Nephron (organoid): ENCODE measurements around the gene SMYD3.

Experiments
- H3K27ac Mint-ChIP-seq, 3 experiments: 2 replicates each; pipeline ENCODE4 v1.8.0; 2020; ENCODE audit warnings: mixed read lengths in 3 of 3, mild to moderate bottlenecking in 2 of 3, moderate library complexity in 1 of 3
- H3K27me3 Mint-ChIP-seq: 2 replicates; pipeline ENCODE4 v1.8.0; 2021; ENCODE audit warnings: low read depth, mild to moderate bottlenecking, moderate library complexity, mixed read lengths
- H3K36me3 Mint-ChIP-seq: 2 replicates; pipeline ENCODE4 v1.8.0; 2020; ENCODE audit warnings: low read depth, mixed read lengths
- H3K4me1 Mint-ChIP-seq: 2 replicates; pipeline ENCODE4 v1.8.0; 2020; ENCODE audit warnings: mixed read lengths
- H3K4me3 Mint-ChIP-seq, 3 experiments: 2 replicates each; pipeline ENCODE4 v1.8.0; 2020; ENCODE audit warnings: mild to moderate bottlenecking in 3 of 3, mixed read lengths in 3 of 3, moderate library complexity in 2 of 3
- H3K9me3 Mint-ChIP-seq: 2 replicates; pipeline ENCODE4 v1.8.0; 2020; ENCODE audit warnings: mixed read lengths
- CTCF ChIP-seq, 3 experiments: fragments of 200-600 bp; sonication (generic); IDR thresholded peaks; one replicate each; pipeline ENCODE4 v1.5.0; 2021; ENCODE audit warnings: antibody characterized with exemption in 3 of 3; ENCODE audit not compliant: unreplicated experiment in 3 of 3

Gene SMYD3

GRCh38 chr1:246189126-246189525 is 318.0 kb downstream of the SMYD3 start:
- no peak overlapping the region for H3K4me3 Mint-ChIP-seq
- no peaks in the 10 kb centered on the region for H3K36me3 Mint-ChIP-seq
- H3K27ac Mint-ChIP-seq = no peak overlapping the region
- TF ChIP-seq CTCF (IDR thresholded peaks at IDR 0.05; ENCODE audit: unreplicated experiment in 3 of 3) = no peak
- H3K9me3 Mint-ChIP-seq = no peaks in the 10 kb centered on the region
- H3K27me3 Mint-ChIP-seq = no peaks in the 10 kb centered on the region
- H3K4me1 Mint-ChIP-seq = no peaks in the 10 kb centered on the region

DNA sequence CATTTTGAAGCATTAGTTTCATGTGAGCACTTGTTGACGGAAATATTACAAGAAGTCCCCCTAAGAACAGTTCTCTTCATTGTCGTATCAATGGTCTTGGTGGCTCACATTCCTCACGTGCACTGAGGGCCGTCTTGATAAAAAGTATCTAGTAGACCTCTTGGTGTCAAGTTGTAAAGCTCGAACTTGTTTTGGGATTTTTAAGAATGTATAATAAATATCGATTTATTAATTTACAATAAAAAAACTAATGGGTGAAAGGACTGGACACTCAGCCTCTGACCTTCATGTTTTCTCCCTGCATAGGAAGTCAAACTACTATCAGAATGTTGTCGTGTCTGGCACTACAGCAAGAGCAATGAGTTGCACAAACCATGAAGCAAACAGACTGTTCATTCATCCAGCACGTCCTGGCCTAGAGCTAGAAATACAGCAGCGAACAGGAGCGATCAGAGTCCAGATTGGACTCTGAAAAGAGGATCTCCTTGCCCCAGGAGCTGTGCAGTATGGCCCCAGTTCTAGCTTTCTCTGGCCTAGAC is 319.2 kb downstream of the SMYD3 start:
- H3K27ac Mint-ChIP-seq = no peak overlapping the region
- H3K27me3 Mint-ChIP-seq = no peaks in the 10 kb centered on the region
- H3K4me1 Mint-ChIP-seq = no peaks in the 10 kb centered on the region
- no peaks in the 10 kb centered on the region for H3K36me3 Mint-ChIP-seq
- H3K9me3 Mint-ChIP-seq = no peaks in the 10 kb centered on the region
- TF ChIP-seq CTCF (IDR thresholded peaks at IDR 0.05; ENCODE audit: unreplicated experiment in 3 of 3) = no peak
- H3K4me3 Mint-ChIP-seq = no peak overlapping the region

DNA sequence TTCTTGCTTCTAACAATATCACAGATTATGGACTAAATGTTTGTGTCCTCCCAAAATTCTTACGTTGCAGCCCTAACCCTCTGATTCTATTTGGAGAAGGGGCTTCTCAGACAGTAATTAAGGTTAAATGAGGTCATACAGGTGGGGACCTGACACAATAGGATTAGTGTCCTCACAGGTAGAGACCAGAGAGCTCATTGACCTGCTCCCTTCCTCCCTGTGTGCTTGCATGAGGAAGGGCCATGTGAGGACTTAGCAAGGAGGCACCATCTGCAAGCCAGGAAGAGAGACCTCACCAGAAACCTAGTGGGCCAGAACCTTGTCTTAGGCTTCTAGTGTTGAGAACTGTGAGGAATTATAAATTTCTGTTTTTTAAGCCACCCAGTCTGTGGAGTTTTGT is 322.6 kb downstream of the SMYD3 start:
- no peak overlapping the region for H3K4me3 Mint-ChIP-seq

DNA sequence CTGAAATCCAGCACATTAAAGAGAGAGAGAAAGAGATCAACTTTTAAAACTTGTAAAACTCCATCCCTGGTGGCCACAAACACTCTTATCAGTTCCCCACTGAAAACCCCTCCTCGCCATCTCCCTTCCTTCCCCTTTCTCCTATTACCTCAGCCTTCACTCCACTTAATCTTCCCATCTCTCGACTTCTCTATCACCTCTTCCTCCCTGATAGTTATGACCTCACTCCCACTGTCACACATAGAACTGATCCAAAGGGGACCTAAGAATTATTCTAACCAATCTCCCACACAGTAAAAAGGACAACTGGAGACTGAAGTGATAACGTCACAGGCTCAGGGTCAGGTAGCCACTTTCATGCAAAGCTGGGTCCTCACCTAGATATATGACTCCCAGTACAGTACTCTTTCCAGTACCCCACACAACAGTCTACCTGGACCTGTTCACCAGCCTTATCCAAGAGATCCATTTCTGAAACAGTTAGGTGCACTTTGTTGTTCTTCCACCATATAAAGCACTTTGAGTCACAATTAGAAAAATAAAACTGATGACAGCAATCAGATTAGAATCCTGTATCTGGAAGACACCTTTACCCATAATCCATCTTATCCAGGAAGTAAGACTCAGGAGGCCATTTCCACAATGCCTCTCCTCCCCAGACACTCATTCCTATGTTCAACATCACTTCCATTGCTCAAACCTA is 324.8 kb downstream of the SMYD3 start:
- H3K27ac Mint-ChIP-seq = no peak overlapping the region
- H3K27me3 Mint-ChIP-seq = no peaks in the 10 kb centered on the region
- no peaks in the 10 kb centered on the region for H3K36me3 Mint-ChIP-seq
- no peak overlapping the region for H3K4me3 Mint-ChIP-seq
- no peak for TF ChIP-seq CTCF (IDR thresholded peaks at IDR 0.05; ENCODE audit: unreplicated experiment in 3 of 3)
- H3K4me1 Mint-ChIP-seq = peaks cover 11% of the 10 kb centered on the region
- no peaks in the 10 kb centered on the region for H3K9me3 Mint-ChIP-seq

More for the DNA sequence above, 322.6 kb downstream of the SMYD3 start:
- H3K27ac Mint-ChIP-seq = no peak overlapping the region
- no peaks in the 10 kb centered on the region for H3K9me3 Mint-ChIP-seq
- TF ChIP-seq CTCF (IDR thresholded peaks at IDR 0.05; ENCODE audit: unreplicated experiment in 3 of 3) = no peak
- peaks cover 3% of the 10 kb centered on the region for H3K4me1 Mint-ChIP-seq
- H3K36me3 Mint-ChIP-seq = no peaks in the 10 kb centered on the region
- H3K27me3 Mint-ChIP-seq = no peaks in the 10 kb centered on the region

DNA sequence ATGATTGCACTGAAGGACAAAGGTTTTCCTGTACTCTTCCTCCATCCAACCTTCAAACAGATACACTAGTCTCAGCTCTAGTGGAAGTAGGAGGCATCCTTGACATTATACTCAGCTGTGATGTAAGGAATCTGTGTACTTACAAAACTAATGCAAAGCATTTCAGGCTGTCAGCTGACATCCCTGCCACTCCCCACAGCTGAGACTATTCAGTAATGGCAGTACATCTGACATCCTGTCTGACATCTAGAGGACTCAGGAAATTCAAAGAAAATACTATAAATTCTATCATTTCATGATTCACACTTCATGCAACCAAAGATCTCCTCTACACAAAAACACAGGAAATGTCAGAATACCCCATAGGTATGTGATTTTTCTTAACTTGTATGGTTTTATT is 325.8 kb downstream of the SMYD3 start:
- Mint-ChIP-seq H3K27ac (no peak overlapping the region), H3K36me3 (no peaks in the 10 kb centered on the region), H3K9me3 (no peaks in the 10 kb centered on the region), H3K27me3 (no peaks in the 10 kb centered on the region), H3K4me1 (peaks cover 14% of the 10 kb centered on the region), H3K4me3 (no peak overlapping the region)
- no peak for TF ChIP-seq CTCF (IDR thresholded peaks at IDR 0.05; ENCODE audit: unreplicated experiment in 3 of 3)

GRCh38 chr1:246179401-246179800 is 327.7 kb downstream of the SMYD3 start:
- H3K4me1 Mint-ChIP-seq = peaks cover 18% of the 10 kb centered on the region
- no peaks in the 10 kb centered on the region for H3K9me3 Mint-ChIP-seq
- H3K36me3 Mint-ChIP-seq = no peaks in the 10 kb centered on the region
- no peak overlapping the region for H3K4me3 Mint-ChIP-seq
- no peak for TF ChIP-seq CTCF (IDR thresholded peaks at IDR 0.05; ENCODE audit: unreplicated experiment in 3 of 3)
- no peaks in the 10 kb centered on the region for H3K27me3 Mint-ChIP-seq
- H3K27ac Mint-ChIP-seq = peak overlapping the region in 1 of 3 experiments; percentile 61
